Neural progenitor cell (in vitro differentiated cells): ENCODE measurements around the gene RBM39.
"Not testable (repeated sequence)": the region's sequence is repeated elsewhere in the genome, so short reads cannot be mapped to it uniquely, and the experiment has no call there.

Experiments
- CTCF ChIP-seq: fragments of 200-600 bp; sonication (generic); IDR thresholded peaks from 2 replicates; pipeline ENCODE4 v1.5.1; 2017; ENCODE audit warnings: antibody characterized with exemption, mild to moderate bottlenecking
- EZH2 ChIP-seq: fragments of 200-600 bp; sonication (generic); IDR thresholded peaks from 2 replicates; pipeline ENCODE4 v1.6.1; 2017; ENCODE audit warnings: antibody characterized with exemption, mild to moderate bottlenecking, moderate library complexity
- EZH2phosphoT487 ChIP-seq: fragments of 200-600 bp; sonication (generic); IDR thresholded peaks from 2 replicates; pipeline ENCODE4 v1.6.1; 2017; ENCODE audit warnings: antibody characterized with exemption

- TF ChIP-seq CTCF, EZH2, EZH2phosphoT487: not testable (repeated sequence)
Measured at GRCh38 chr20:35718321-35718720, 23.7 kb downstream of the RBM39 start.
